HL-60/S4 treated with retinoic acid at 250 ng/mL for 4 days and 3 days (cell line): ENCODE data around the gene GARNL3.

Source experiments
- in situ Hi-C: fragments of 300-500 bp; cut with MboI; formaldehyde crosslinking; loops from 2 replicates; pipeline ENCODE4 v1.7.0; 2022; ENCODE audit warnings: low sequenced_read_pairs

Gene GARNL3

DNA sequence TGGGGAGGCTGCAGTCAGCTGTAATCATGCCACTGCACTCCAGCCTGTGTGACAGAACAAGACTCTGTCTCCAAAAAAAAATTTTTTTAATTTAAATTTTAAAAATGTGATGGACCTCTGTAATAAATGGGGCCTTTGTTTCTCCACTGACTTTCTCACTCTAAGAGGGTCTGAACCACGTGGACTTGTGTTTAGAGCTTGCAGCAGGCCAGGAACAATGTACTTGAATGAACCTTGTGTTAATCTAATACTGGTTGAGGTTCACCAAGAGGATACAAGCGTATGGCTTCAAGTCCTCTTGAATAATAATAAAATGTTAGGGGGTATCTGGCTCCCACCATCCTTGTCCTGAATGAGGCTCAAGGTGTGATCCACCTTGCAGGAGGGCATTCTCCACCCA is 118.0 kb downstream of the GARNL3 start:
- in situ Hi-C loops, result no loop called here

DNA sequence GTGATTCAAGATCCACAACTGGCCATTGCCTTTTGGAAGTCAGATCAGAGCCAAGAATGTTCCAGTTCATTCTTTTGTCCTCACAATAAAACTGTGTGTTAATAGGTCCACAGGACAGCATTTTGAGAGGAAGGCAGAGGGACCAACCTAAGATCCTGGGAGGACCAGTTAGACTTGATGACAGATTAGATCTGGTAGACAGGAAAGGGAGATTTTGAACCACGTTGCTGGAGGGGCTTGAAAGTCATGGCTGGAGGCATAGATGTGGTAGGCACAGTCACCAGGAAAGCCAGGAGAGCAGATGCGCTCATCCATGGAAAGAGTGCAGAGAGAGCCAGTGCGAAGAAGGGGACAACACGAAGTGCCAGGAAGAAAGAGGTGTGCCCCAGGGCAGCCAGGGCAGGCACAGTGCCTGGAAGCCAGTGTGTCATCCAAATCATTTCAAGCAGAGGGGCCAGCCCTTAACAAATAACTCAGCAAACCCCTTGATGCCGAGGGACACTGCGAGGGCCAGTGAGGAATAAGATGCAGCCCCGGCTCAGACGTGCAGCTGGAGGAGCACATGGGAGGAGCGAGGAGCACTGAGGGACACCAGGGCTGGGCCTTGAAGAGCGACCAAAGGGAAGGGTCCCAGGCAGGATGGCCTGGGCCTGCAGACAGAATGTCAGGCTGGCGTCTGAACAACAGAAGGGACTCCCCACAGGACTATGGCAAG is 119.6 kb downstream of the GARNL3 start:
- in situ Hi-C loops, result no loop called here

DNA sequence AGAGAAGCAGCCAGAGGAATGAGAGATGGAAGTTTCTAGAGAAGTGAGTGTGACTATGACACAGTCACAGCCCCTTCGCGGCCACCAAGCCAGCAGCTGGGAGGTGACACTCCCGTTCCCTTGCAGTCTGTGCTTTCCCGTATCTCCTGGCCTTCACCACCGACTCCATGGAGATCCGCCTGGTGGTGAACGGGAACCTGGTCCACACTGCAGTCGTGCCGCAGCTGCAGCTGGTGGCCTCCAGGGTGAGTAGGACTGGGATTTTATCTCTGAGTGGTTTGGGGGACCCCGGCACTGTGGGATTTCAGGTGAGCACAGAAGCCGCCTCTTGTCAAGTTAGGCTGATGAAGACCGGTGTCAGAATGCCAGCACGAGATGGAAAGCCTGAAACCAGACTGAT is 120.3 kb downstream of the GARNL3 start:
- in situ Hi-C loops, result no loop called here

DNA sequence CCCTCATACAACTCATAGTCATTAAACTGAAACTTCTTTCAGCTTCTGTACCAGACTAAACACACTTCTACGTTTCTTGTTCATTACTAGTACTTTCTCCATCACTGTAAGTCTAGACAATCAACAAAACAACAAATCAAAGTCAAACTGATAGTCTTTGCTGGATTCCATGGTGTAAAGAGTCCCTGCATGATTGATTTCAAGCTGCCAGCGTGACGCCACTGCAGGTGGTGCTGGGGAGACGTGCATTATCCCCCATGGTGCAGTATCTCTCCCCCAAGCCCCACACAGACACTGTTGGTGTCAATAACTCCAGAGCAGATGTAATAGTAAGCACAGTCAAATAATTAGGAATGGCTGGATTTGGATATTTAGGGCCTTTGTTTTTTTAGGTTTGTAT is 121.7 kb downstream of the GARNL3 start:
- in situ Hi-C loops, result no loop called here

DNA sequence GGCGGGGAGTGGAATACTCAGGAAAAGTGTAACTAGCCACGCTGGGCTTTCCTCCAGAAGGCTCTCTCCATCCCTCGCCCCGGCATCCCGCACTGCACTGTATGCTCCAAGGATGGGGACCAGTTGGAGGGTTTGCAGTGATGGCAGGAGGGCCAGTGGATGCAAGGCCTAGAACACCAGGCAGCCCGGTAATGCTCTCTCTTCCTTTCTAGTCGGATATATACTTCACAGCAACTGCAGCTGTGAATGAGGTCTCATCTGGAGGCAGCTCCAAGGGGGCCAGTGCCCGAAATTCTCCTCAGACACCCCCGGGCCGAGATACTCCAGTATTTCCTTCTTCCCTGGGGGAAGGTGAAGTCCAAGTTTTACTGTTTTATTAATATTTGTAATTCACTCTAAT is 122.4 kb downstream of the GARNL3 start:
- in situ Hi-C loops, result no loop called here

DNA sequence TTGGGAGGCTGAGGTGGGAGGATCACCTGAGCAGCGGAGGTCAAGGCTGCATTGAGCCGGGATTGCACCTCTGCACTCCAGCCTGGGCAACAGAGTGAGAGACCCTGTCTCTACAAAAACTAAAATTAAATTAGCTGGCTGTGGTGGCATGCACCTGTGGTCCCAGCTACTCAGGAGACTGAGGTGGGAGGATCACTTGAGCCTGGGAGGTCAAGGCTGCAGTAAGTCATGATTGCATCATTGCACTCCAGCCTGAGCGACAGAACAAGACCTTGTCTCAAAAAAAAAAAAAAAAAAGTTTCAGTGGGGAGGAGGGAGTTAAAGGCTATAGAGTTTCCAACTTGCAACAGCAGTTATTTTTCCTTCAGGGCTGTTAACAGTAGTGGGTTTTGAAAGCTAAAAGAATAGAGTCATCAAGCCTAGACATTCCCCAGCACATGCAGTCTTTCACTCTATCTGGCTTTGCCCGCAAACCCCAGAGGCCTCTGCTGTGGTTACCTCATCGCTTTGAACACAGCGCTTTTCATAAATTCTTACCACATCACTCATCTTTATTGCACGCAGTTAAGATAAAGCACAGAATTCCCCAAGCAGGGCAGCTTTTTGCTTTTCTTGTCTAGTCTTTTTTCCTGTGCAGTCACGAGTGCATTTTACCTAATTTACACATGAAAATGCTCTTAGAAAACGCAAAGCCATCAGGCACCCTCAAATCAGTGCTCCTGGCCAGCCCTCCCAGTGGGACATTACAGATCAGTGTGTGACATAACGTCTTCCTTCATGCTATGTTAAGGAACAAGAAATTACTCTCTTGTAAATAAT is 123.7 kb downstream of the GARNL3 start:
- in situ Hi-C loops, result no loop called here

DNA sequence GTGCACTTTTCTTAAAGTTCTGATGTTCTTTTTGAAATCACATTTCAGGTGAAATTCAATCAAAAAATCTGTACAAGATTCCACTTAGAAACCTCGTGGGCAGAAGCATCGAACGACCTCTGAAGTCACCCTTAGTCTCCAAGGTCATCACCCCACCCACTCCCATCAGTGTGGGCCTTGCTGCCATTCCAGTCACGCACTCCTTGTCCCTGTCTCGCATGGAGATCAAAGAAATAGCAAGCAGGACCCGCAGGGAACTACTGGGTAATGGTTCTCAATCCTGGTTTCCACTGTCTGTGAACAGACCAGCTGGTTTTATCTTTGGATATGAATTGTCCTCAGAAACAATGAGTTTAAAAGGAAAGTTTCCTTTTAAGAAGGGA is 124.3 kb downstream of the GARNL3 start:
- in situ Hi-C loops, result no loop called here

DNA sequence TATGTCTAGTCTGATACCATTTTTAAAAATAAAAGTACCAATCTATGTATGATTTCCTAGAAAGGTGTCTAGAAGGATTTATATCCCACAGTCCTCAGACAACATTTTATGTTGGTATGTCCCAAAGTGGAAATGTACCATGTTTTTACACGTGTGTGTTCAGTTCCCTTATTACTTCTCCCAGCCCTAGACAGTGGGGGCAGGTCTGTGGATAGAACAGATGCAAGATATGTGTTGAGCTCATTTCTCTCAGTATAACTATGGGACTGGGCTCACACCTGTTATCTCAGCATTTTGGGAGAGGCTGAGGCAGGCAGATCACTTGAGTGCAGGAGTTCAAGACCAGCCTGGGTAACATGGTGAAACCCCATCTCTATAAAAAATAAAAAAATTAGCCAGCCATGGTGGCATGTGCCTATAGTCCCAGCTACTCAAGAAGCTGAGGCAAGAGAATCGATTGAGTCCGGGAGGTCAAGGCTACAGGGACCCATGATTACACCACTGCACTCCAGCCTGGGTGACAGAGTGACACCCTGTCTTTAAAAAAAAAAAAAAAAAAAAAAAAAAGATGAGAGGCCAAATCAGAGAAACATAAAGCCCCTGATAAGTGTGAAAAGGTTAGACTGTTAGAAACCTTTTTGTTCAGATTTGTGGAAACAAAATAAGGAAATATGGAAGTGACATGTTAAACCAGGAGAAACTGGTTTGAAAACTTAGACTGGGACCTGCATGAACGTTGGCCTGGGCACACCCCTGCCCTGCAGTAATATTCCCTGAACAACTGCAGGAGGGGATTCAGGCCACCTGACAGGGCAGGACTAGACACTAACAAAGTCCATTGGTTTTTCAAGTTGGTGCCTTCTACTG is 125.0 kb downstream of the GARNL3 start:
- in situ Hi-C loops, result no loop called here

DNA sequence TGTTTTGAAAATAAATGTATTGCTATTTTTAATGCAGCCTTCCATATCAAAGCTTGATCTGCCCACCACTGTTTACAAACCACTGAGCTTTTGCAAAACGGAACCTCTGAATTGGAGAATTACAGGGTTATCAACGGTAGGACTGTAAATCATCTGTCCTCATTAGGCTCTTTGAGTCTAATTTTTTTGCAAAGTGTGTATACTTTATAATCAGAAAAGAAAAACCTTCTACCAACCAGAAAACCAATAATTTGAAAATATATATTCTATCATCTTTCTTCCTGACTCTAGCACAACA is 125.6 kb downstream of the GARNL3 start:
- in situ Hi-C loops, result no loop called here

DNA sequence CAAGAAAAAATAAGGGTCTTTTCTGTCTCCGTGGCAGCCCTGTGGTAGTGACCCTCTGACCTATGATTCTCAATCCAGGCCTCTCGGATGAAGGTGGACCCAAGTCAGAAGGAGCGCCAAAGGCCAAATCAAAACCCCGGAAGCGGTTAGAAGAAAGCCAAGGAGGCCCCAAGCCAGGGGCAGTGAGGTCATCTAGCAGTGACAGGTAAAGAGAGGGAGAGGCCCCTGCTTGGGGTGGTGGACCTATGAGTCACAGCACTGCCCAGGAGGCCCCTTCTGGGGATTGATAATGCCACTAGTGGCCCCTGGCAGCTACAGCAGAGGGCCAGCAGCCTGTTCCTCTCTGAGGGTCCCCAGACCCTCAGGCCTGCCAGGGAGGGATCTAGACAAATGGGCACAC is 126.0 kb downstream of the GARNL3 start:
- in situ Hi-C loops, result no loop called here

DNA sequence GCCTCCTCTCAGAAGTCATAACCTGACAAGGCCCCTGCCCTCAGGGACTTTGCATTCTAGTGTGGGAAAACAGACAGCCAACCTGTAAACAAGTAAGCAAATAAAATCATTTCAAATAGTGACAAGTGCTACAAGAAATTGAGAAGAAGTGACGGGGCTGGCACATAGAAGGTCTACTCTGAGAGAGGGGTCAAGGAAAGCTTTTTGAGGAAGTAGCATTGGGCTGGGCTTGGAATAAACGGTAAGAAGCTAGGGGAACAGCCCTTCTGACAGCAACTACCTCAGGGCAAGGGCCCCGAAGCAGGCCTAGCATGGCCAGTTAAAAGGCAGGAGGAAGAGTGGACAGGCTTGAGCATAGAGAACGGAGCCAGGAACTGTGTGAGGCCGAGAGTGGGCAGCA is 127.6 kb downstream of the GARNL3 start:
- in situ Hi-C loops, result no loop called here

DNA sequence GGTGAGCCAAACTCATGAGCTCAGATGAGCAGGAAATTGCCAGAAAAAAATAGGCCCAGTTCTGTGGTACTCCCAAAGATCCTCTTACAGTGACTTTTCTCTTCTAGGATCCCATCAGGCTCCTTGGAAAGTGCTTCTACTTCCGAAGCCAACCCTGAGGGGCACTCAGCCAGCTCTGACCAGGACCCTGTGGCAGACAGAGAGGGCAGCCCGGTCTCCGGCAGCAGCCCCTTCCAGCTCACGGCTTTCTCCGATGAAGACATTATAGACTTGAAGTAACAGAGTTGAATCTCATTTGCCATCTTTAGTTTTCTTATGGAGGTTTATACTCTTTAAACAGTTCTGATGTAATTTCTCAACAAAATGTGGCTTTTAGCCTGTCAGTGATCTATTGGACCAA is 128.4 kb downstream of the GARNL3 start:
- in situ Hi-C loops, result no loop called here

DNA sequence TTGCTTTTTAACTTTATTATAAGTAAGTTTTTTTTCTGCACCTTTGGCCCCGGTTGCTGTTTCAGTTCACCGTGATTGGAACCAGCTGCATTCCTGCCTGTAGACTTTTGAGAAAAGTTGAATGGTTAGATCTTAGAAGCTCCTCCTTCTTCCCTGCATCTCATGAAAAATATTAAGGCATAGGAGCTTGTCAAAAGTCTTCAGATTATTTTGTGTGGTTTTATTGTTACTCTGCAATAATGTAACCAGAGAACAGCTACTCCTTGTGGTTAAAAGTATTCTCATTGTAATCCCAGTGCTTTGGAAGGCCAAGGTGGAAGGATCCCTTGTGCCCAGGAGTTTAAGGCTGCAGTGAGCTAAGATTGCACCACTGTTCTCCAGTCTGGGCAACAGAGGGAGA is 129.1 kb downstream of the GARNL3 start:
- in situ Hi-C loops, result no loop called here

DNA sequence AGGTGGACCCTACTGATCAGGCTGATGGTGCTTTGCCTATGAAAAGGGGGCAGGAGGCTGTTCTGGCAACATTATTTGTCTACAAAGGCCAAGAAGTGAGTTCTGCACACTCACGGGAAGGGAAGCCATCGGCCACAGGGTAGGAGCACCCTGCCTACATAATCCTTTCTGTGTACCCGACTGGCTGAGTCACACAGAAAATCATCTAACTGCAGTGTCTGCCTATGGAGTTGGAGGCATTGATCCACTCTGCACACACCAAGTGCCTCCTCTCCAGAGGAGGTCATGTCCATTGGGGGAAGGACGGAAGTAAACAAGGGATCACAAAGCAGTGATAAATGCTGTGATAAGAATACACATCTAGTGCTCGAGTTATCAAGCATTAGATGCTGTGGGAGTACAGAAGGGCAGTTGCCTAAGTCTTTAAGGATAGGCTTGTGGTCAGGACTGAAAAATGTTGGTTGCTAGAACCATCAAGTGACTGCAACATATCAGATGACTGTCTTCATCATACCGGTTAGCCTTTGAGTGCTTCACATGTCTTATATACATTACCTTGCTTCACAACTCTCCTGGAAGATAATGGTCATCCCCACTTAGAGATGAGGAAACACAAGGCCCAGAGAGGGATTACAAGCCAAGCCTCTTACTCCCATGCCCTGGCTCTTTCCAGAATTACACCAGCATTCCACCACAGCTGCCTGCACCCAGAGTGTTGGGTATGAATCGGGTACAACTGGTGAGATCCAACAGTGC is 131.1 kb downstream of the GARNL3 start:
- in situ Hi-C loops, result no loop called here

DNA sequence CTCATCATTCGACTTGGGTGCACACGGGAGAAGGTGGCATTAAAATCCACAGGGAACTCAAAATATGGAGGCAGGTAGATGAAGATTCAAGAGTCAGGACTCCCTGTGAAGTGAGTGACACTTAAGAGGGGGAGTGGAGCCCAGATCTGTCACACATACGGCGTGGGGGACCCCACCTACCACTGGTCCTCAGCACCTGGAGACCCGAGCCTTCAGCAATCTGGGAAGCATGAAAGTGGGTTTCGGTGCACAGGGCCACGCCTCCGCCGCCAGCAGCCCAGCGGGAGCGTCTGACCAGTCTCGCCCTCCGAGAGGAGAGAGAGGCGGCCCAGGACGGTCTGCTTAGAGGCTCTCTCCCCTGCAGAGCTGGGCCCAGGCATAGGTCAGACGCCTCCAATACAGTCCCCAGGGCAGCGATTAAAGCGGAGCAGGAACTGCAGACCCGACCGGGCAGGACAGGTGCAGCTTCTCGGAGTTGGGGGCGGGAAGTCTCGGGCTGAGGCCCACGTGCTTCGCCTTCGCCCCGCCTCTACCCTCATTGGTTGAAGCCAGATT is 131.8 kb downstream of the GARNL3 start:
- in situ Hi-C loops, result no loop called here

DNA sequence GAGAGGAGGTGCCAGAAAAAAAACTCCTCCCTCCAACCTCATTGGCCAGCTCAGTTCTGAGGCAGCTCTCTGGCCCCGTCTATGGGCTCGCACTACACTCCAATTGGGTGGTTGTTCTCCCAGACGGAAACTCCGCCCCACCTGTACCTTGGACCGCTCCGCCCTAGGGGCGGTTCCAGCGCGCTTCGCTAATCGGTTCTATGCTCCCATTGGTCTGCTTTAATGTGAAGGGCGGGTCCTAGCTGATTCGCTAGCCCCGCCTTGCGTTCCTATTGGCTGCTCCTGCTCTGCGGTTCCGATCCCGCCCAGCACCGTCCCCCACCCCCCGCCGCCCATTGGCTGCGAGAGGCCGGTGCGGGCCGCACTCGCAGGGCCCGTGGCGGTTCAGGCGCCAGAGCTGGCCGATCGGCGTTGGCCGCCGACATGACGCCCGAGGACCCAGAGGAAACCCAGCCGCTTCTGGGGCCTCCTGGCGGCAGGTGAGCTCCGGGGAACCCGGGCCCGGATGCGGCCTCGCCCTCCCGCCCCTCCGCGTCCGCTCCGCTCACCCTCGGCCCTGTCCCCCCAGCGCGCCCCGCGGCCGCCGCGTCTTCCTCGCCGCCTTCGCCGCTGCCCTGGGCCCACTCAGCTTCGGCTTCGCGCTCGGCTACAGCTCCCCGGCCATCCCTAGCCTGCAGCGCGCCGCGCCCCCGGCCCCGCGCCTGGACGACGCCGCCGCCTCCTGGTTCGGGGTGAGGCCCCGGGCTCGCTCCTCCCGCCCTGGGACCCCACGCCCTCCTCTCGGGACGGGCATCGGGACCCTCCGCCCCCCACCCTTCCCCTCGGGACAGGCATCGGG is 132.5 kb downstream of the GARNL3 start, which contains the start of gene SLC2A8:
Gene SLC2A8 (plus strand): TSS at position 362 of the 838 bp plus-strand sequence. CDS start 62 bp downstream, at position 424.
- in situ Hi-C loops, result no loop called here

DNA sequence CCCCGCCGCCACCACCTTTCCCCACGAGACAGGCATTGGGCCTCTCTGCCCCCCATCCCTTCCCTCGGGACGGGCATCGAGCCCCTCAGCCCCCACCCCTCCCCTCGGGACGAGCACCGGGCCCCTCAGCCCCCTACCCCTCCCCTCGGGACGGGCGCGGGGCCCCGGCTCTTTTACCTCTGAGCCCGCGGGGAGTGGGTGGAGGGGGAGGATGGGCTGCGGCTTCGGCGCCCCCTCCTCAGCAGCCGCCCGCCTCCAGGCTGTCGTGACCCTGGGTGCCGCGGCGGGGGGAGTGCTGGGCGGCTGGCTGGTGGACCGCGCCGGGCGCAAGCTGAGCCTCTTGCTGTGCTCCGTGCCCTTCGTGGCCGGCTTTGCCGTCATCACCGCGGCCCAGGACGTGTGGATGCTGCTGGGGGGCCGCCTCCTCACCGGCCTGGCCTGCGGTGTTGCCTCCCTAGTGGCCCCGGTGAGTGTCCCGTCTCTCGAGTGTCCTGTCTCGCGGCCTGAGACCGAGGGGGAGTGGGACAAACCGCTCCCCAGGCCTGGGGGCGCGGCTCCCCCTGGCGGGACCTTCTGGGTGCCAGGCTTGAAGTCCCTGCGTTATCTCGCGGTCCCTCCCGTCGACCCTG is 133.2 kb downstream of the GARNL3 start:
- in situ Hi-C loops, result no loop called here

DNA sequence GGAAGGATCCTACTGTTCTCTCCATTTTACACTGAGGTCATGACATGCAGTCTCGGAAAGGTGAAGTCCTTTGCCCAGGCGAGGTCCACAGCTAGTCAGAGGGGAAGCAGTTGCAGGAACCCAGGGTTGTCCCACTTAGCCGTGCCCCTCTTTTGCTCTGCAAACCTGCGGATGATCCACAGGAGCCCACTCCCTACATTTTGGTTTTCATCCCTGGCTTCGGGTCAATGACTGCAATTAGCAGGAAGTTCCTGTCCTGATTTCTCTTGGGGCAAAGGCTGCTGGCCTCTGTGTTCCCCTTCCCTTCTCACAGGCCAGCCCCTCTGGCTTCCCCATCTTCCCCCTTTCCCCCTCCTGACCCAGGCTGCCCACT is 133.7 kb downstream of the GARNL3 start:
- in situ Hi-C loops, result no loop called here

DNA sequence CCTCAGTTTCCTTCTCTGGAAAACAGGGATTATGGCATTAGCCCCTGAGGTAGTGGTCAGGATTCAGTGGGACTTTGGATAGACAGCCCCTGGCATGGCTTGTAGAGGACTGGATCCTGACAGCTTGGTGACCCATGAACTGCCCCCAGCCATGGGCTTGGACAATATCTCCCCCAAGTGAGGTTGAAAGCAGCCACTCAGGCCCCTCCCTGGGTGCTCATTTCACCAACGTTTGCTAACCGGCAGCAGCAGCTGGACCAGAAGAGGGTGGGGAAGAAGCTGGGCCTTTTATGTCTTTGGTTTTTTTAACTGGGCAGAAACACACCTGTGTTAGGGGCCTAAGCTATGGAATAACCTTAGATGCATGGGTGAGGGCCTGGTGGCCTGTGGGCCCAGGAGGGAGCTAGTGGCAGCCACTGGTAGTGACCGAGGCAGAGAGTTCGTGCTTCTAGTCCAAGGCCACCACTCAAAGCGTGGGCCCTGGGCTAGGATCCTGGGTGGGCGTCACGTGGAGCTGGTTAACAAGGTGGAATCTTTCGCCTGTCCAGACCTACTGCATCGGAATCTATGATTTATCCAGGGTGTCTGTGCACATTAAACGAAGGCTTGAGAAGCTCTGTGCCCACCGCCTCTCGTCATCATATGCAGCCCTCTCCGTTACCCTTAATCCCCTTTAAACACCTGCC is 134.3 kb downstream of the GARNL3 start:
- in situ Hi-C loops, result no loop called here
